Pons (tissue), 1 donor: ENCODE measurements around the gene PSME3IP1.
"Not testable (repeated sequence)": the region's sequence is repeated elsewhere in the genome, so short reads cannot be mapped to it uniquely, and the experiment has no call there.

ENCODE experiments used
- DNase-seq: peaks from one replicate; pipeline ENCODE4 v3.0.0-alpha.2; 2016; ENCODE audit warnings: low spot score

The PSME3IP1 gene

DNA sequence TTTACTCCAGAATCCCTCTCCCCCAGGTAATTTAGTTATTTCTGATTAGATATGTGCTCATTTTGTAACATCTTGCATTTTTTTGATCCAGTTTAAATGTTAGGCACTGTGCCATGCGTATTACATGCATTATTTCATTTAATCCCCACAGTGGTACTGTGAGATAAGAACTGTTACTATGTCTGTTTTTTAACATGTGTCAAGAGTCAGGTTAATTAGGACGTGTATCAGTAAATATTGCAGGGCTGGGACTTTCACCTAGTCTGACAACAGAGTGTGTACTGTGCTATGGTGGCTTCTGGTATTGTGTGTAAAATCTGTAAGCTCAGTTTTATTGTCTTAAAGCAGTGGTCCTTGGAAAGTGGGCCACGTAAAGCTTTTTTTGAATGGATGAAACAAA is 10.9 kb upstream of the PSME3IP1 start:
- DNase-seq = no peak

DNA sequence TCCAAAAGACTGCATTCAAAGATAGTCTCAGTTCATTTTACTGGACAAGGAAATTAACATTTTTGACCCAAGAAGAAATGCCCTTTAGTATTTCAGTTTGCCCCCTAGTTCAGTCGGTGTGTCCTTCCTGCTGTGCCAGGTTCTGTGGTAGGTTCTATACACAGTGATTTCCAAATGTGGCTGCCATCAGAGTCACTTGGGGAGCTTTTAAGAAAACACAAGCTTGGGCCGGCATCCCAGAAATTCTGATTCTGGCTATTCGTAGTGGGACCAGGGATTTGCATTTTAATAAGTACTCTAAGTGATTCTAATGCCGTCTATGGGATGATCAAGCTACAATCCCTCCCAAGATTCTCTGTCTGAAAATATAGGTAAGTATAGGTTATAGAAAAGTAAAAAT is 10.4 kb upstream of the PSME3IP1 start:
- peak; percentile 38 for DNase-seq

DNA sequence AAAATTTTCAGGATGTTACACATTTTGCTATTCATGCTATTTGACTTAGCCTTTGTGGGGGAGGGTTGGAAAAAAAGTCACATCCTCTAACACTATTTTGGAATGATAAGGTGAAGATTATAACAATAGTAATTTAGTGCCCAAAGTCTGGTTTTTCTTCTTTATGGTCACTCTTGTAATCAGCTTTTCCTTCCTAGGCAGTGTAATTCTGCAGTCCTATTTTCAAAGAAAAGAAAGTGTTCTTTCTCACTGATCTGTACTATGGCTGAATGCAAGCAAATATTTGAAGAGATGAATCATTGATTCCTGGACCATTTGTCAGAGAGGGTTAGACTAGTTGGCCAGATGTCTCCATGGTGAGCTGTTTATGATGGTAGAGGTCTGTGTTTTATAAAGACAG is 8.7 kb upstream of the PSME3IP1 start:
- no peak for DNase-seq

DNA sequence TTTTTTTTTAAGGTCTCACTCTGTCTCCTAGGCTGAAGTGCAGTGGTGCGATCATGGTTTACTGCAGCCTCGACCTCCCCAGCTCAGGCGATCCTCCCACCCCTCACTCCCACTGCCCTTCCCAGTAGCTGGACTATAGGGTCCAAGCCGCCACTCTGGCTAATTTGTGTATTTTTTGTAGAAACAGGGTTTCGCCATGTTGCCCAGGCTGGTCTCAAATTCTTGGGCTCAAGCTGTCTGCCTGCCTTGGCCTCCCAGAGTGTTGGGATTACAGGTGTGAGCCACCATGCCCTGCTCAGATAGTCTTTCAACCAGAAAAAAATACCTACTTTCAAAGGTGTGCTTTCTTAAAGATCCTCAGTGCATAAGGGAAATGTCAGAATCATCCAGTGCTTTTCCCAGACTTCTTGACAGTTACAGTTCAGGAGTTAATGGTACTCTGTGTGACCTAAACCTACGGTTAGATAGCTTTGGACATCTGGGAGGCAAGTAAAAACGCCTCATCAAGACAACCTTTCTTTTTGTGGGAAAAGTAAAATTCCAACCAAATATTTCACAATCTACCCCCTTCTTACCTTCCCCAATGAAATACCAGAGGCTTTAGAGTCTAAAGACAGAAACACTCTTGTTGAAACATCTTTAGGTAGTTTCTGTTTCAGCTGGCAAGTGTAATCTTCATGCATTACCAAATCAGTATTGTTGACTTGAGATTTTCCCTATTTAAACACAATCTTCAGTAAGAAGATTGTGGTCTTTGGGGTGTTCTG is 7.1 kb upstream of the PSME3IP1 start:
- no peak for DNase-seq

DNA sequence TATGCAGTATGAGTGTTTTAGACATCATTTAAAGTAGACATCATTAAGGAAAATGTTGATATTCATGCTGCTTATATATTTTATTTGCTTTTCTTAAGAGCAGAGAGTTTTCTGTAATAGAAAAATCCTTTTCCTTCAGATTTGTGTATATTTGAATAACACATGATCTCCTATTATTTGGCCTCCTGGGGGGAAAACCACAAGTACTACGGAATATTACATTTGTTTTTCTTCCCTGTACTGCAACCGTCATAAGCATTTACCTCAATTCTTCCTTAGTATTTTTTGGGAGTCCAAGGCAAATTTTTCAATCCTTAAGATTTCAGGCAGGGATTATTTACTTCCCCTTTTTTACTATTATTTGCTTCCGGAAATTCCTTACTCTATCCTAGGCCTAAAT is 6.3 kb upstream of the PSME3IP1 start:
- DNase-seq = no peak

DNA sequence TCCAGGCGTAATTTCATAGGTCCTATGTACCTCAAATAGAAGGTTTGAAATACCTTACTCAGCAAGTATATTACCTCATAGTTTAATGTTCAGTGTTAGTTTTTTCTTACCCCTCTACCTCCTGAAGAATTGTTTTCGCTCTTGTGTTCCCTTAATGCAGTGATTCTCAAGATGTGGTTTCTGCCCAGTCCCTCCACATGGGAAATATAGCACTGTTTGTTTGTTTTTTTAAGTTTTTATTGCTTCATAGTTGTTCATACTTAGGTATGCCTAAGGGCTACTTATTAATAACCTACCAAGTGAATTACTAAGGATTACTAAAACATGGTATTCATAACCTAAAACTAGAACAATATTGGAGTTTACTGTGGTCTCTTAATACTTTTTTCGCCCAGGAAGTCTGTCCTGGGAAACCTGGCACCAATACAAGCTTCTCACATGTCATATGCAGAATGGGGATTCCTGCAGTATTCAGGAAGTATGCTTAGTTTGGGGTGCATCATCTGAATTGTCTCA is 5.3 kb upstream of the PSME3IP1 start:
- no peak for DNase-seq

DNA sequence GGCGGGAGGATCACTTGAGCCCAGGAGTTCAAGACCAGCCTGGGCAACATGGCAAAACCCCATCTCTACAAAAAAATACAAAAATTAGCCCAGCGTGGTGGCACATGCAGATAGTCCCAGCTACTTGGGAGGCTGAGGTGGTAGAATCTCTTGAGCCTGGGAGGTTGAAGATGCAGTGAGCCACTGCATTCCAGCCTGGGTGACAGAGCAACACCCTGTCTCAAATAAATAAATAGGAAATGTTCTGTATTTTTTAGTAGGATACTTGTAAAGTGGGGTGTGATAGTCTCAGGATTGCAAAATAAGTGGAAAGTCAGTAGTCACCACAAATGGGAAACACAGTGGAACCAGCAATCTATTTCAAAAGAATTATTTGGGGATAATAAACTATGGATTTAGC is 4.3 kb upstream of the PSME3IP1 start:
- DNase-seq = no peak

DNA sequence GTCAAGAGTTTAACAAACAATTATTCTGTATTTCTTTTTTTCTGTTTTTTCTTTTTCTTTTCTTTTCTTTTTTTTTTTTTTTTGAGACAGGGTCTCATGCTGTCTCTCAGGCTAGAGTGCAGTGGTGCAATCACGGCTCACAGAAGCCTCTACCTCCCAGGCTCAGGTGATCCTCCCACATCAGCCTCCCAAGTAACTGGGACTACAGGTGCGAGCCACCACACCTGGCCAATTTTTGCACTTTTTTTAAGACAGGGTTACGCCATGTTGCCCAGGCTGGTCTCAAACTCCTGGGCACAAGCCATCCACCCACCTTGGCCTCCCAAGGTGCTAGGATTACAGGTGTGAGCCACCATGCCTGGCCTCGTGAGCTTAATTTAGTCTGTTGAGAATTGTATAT is 3.7 kb upstream of the PSME3IP1 start:
- DNase-seq = not testable (repeated sequence)

DNA sequence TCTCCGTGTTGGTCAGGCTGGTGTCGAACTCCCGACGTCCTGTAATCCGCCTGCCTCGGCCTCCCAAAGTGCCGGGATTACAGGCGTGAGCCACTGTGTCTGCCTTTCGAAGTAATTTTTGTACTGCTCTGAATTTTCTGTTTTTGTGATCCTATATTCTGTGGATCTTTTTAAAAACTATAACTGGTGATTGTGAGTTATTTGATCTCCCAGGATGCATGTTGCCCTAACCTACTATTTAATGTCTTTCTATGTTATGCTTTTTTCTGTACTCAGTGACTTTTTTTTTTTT is 2.8 kb upstream of the PSME3IP1 start:
- DNase-seq = no peak

DNA sequence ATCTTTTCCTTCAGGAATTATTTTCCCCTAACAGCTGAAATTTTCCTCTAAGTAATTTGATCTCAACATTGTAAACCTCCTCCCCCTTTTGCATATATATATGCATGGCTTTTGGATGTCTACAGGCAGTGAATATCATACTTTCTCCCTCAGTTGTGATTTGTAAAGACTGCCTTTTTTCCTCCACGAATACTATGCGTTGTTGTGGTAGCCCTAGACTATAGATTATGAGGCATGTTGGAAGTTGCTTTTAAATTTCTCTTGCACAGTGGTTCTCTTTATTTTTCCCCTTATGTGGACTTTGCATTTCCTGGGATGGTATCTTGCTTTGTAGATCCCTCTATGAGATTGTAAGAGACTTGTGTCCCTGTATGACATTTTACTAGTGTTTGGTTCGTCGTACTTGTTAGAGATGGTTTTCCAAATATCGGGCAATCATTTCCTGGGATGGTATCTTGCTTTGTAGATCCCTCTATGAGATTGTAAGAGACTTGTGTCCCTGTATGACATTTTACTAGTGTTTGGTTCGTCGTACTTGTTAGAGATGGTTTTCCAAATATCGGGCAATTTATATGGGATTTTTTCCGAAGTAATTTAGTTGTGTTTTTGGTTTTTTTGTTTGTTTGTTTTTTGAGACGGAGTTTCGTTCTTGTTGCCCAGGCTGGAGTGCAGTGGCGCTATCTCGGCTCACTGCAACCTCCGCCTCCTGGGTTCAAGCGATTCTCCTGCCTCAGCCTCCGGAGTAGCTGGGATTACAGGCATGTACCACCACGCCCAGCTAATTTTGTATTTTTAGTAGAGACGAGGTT is 2.3 kb upstream of the PSME3IP1 start:
- not testable (repeated sequence) for DNase-seq

DNA sequence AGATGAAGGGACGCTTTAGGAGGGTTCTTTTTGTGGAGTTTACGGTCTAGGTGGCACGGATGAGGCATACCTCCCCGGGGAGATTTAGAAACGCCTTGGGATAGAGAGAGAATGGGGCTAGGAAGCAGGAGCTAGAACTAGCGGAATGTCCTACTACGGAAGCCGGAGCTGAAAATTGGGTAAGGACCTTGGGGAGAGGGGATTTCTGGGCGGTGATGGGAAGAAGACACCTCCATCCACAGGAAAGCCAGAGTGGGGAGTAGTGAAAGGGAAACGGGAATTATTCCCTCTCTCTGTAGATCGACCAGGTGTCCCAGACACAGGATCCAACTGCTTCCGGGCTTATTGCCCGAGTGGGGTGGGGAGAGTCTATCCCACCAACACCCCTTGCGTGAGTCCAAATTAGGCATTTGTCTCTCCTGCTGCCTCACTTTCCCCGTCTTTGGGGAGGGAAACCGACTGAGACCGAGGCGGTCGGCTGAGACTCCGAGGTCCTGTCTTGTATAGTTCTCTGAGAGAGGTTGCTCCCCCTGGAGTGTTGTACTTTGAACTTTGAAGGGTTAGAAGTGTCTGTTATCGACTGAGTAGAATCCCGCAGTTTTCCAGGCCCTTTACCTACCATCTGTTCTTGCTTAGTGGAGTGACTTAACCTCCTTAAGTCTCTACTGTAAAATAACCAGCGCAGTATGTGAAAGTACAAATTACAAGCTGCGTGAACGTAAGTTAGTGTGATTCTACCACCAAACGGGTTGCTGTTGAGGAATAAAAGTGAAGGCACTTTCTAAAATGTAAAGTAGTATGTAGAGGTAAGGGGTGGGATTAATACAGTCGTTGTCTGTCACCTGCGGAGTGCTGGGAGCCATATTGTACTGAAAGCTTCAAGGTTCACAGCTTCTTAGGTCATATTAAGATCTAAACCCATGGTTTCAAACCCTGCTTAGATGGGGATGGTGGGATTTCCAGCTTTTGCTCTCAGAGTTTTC is 1.3 kb upstream of the PSME3IP1 start:
- peak; percentile 36 for DNase-seq

DNA sequence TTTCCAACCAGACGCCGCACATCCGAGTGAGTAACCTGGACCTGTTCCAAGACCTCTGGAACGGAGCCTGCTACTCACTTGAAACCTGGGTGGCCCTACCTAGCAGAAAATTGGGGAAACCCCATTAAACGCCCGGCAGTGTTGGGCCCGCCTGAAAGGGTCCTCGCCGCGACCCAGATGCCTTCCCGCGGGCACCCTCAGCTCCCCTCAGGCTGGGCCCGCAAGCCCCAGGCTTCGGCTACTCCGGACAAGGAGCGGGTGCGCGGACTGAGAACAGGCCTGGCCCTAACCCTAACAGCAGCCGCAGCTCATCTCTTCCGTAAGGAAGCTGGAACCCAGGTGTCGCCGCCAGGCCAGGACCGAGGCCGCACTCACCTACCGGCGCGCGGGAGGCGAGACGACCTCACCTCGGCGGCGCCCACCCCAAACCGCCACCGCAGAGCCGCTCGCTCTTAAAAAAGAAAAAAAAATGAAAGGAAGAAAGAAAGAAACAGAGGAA is 344 bp downstream of the PSME3IP1 start:
- DNase-seq = no peak

DNA sequence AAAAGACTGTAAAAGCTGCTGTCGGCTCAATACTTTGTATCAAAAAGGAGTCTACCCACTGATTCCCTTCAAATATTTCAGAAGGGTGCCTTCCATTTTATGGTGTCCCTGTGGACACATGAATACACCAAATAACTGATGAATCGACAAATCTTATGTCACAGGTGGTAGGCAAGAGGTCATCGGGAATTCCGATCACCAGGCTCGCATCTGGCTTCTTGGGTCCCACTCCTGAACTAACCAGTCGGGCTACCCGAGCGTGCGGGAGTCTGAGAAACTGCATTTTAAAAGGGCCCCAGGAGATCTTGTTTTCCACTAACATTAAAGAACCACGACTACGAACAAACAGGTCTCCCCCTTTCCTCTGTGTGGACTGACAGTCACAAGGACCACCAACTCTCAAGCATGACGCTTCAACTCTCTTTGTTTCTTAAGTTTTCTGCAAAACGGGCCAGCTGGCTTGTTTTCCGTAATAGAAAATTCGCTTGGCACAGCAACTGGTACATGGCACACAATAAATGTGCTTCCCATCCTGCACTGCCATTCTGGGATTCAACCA is 873 bp downstream of the PSME3IP1 start:
- DNase-seq = peak; percentile 41

DNA sequence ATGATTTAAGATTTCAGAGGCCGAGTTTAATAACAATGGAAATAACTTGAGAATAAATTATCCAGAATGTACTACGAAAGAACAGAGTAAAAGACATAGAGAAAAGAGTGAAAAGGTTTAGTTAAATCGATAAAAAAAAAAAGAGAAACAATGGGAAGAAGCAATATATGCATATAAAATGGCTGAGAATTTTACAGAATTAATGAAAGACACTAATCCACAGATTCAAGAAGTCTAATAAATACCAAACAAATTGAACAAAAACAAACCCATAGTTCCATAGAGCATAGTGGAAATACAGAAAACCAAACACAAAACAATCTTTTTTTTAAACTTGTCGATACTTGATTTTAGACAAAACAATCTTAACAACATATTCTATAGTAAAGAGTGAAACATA is 1.7 kb downstream of the PSME3IP1 start:
- DNase-seq = no peak

DNA sequence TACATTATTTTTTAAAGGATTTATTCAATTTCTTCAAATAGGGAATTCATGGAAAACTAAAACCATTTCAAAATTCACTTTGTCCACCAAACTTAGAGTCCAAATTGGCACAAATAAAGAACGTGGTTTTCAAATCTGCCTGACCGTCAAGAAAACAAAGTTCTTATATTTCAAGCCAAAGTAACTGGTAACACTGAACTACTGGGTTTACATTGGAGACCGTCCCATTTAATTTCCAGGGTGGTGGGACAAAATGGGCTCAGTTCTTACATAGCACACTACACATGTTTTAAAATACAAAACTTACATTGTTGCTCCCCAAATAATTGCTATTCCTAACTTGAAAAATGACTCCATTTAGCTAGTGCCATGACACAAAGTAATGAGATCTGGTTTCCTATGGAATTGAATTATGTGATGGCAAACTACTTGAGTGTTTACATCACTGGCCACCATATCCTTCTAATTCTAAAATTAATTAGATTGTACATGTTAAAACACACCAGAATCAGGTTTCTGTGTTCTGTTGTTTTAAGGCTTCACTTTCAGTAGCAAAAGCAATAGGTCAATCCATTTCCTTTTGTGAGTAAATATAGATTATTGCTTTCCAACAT is 6.5 kb downstream of the PSME3IP1 start:
- DNase-seq = peak; percentile 33

DNA sequence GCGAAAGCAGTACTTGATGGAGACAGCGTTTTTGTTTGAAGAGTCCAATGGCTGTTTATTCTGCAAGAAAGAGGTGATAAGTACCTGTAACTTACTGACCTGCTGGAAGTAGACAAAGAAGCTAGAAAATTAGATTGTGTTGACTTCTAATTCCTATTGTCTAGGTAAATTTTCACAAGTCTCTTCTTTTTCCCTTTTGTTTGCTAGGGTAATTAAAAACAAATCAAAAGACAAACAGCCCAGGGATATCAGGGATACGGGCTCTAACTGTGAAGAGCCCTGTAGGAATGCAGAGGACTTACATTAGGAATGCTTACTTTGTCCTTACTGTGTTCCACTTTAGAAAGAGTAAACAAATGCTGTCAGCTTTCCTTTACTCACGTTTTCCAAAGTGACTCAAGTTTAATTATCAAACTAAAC is 7.0 kb downstream of the PSME3IP1 start:
- DNase-seq = peak; percentile 39

DNA sequence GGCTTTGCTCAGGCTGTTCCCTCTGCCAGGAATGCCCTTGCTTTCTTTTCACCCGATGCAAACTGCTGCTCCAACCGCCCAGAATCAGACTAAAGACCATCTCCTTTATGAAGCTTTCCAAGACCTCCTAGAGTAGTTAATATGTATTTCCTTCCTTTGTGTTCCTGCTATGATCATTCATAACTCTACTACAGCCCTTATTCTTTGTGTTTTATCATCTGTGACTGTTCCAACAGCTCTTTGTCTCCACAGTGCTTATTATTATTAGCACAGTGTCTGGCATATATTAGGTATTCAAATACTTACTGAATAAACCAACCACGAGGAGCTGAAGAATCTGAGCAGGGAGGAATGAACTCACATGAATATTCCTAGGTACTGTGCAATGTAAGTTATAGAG is 7.6 kb downstream of the PSME3IP1 start:
- DNase-seq = peak; percentile 41

DNA sequence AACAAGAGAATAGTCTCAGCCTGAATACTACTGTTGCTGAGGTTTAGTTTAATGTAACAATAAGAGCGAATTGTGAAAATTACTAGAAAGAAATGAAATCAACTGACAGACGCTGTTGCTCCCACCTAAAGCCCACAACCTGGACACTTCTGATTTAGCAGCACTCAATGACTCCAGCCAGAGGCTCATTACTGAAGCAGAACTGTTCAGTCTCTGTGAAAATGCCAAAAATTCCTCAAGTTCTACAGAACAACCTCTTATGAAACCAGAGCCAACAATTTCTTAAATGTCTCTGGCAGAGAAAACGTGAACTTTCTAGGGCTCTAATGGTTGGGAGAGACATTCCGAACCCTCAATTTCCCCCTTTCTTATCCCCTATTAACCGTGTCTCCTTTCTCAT is 9.9 kb downstream of the PSME3IP1 start:
- no peak for DNase-seq

DNA sequence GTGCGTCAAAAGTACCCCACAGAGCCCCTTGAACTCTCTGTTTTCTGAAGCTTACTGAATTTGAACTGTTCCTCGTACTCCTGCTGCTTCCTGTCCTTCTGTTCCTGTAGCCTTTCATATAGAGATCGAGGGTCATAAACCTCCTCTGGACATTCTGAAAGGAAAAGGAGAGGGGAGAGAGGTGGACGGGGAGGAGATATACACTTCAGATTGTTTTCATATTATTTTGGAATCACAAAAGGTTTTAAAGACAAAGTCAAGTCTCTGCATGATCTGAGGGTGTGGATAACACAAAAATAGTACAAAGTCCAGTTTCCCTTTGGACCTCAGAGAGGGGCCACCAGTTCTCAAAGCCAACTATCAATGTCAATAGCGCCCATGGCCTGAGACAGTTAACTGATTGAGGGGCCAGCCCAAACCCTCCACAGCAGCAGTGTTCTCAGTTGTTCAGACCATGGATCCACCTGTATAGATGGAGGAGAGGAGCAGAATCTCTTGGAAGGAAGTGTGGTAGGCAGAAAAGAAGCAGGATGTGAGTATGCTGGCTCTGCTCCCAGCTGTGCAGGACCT is 13.0 kb downstream of the PSME3IP1 start:
- no peak for DNase-seq

DNA sequence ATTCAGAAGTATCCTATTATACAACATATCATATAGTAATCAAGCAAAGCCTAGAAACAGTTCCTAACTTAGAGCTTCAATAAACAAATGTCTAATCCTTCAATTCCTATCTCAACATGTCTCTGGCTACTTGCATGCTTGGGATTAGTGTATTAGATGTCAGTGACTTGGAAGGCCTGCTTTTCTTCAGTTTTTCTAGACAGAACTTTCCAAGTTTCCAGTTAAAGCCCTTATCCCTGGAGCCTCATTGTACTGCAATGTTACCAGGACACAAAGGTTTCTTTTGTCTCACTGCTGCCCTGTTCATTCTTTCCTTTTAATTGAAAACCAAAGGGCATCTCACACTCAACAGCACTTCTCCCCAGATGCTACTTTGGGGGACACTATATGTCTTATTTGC is 16.5 kb downstream of the PSME3IP1 start:
- peak; percentile 94 for DNase-seq

DNA sequence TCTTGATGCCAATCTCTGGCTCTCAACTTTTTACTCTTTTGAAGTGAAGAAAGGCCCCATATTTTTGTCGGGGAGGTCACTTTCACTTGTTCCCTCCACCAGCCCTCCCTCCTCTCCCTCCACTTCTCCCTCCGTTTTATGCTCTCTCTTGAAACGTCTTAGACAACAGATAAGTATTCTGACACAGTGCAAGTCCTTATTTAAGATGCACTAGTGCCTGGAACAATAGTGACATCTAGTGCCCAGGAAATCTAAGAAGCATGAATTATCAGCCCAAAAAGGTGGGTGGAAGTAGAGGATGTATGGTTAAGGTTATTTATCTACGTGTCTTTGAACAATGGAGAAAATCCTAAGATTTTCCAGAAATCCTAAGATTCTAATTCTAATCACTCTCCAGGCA is 17.9 kb downstream of the PSME3IP1 start:
- peak; percentile 97 for DNase-seq
